Mammary epithelial cell (primary cell): ENCODE data around the gene NDUFS2.

Source experiments
- EZH2 ChIP-seq: IDR thresholded peaks from 2 replicates; pipeline ENCODE4 v1.6.1; 2012; ENCODE audit warnings: low read length, inconsistent platforms, borderline replicate concordance
- TF ChIP-seq, protein P1 (sequence below), 2 donors: IDR thresholded peaks in 1 of 2; conservative IDR thresholded peaks in 1 of 2; 2 replicates each; pipeline ENCODE4 v1.5.1; 2011 to 2012; ENCODE audit warnings: inconsistent platforms in 2 of 2, low read length in 2 of 2, mild to moderate bottlenecking in 2 of 2, control low read depth in 1 of 2, low read depth in 1 of 2; ENCODE audit not compliant: insufficient read depth in 1 of 2; ENCODE audit errors: extremely low read depth in 1 of 2

- TF ChIP-seq, protein P1, sequence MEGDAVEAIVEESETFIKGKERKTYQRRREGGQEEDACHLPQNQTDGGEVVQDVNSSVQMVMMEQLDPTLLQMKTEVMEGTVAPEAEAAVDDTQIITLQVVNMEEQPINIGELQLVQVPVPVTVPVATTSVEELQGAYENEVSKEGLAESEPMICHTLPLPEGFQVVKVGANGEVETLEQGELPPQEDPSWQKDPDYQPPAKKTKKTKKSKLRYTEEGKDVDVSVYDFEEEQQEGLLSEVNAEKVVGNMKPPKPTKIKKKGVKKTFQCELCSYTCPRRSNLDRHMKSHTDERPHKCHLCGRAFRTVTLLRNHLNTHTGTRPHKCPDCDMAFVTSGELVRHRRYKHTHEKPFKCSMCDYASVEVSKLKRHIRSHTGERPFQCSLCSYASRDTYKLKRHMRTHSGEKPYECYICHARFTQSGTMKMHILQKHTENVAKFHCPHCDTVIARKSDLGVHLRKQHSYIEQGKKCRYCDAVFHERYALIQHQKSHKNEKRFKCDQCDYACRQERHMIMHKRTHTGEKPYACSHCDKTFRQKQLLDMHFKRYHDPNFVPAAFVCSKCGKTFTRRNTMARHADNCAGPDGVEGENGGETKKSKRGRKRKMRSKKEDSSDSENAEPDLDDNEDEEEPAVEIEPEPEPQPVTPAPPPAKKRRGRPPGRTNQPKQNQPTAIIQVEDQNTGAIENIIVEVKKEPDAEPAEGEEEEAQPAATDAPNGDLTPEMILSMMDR (conservative IDR thresholded peaks at IDR 0.05 in 1 of 2, IDR thresholded peaks at IDR 0.05 in 1 of 2; ENCODE audit: extremely low read depth in 1 of 2, insufficient read depth in 1 of 2, low read depth in 1 of 2, low read length in 2 of 2), result no peak
- no peak for TF ChIP-seq EZH2
These were observed 37.1 kb upstream of the NDUFS2 start for GRCh38 chr1:161164901-161165610.
